Omental fat pad (tissue), 4 donors: ENCODE measurements around the gene SULT2B1. TPM values are rescaled to one million over a fixed set of nuclear protein-coding genes. Genes with fewer than 3 reads are reported as not detected.

Source experiments
- ATAC-seq: fragments of 150-250 bp; one replicate; pipeline ENCODE4 v1.9.1; 2016; ENCODE audit warnings: mild to moderate bottlenecking, moderate library complexity; ENCODE audit not compliant: low FRiP score
- DNase-seq: peaks from one replicate; pipeline ENCODE4 v3.0.0-alpha.2; 2019; ENCODE audit warnings: low spot score
- CTCF ChIP-seq, 3 donors: fragments of 450-650 bp; IDR thresholded peaks; one replicate each; pipeline ENCODE4 v1.5.1; 2016 to 2017; ENCODE audit warnings: antibody characterized with exemption in 3 of 3, mild to moderate bottlenecking in 3 of 3, moderate library complexity in 2 of 3
- total RNA-seq, 4 donors: library from RNA; depleted of rRNA; stranded (reverse); fragments of >200 nt; gene quantifications; one replicate each; pipeline ENCODE4 v1.1.0, GENCODE V29; 2016

Gene SULT2B1
- total RNA-seq, 4 donors from 2014 or later, result not detected

- ATAC-seq, result no peak
- TF ChIP-seq CTCF (IDR thresholded peaks at IDR 0.05), result no peak
- DNase-seq, result no peak
These were observed 10.2 kb upstream of the SULT2B1 start for GRCh38 chr19:48541813-48542212.

- ATAC-seq (peak; percentile 83), DNase-seq (no peak)
- no peak for TF ChIP-seq CTCF (IDR thresholded peaks at IDR 0.05)
These were observed 8.8 kb upstream of the SULT2B1 start for GRCh38 chr19:48543121-48543710.

DNA sequence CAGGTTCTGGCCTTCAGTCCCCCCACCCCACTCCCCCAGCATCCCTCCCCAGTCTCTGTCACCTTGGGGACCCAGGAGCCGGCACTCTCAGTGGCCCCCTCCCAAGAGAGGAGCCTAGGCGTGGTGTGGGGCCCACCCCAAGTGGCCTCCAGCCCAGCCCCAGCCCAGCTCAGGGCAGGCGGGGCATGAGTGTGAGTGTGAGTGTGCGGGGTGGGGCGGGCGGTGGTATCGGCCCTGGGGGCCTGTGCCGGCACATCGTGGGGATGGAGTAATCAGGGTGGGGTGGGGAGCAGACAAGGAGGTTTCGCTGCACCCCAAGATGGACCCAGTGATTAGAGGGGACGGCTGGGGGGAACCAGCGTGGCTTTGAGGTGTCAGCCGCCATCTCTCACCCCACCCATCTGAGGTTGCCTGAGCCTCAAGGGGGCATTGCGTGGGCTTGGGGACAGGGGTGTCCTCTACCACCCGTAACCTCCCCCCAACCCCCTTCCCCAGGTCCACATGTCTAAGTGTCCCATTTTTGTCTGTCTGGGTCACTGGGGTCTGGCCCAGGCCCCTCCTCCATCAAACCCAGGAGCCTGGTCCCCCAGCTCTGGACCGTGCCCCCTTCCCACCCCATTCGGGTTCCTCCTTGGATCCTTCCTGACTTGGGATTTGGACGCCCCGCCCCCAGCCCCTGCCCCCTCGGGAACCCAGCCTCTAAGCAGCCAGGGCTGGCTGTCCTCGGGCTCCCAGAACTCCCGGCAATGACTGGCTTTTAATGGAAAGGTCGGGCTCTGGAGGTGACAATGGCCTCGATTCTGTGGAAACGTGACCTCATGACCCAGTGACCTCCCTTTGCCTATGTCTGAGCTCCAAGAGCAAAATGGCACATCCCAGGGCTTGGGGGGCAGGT lies 6.9 kb upstream of the SULT2B1 start:
- no peak for TF ChIP-seq CTCF (IDR thresholded peaks at IDR 0.05)
- DNase-seq (no peak), ATAC-seq (no peak)

GRCh38 chr19:48547722-48548121 lies 4.2 kb upstream of the SULT2B1 start:
- ATAC-seq, result no peak
- TF ChIP-seq CTCF (IDR thresholded peaks at IDR 0.05), result no peak
- DNase-seq, result no peak

- DNase-seq (no peak), ATAC-seq (no peak)
- no peak for TF ChIP-seq CTCF (IDR thresholded peaks at IDR 0.05)
These were observed 3.6 kb upstream of the SULT2B1 start for GRCh38 chr19:48548253-48548911.

GRCh38 chr19:48549380-48549779 lies 2.6 kb upstream of the SULT2B1 start:
- TF ChIP-seq CTCF (IDR thresholded peaks at IDR 0.05), result no peak
- DNase-seq (no peak), ATAC-seq (no peak)
